ENCODE results near the gene IL15. TPM values are rescaled to one million over a fixed set of nuclear protein-coding genes. Genes with fewer than 3 reads are reported as not detected.

The IL15 gene
- total RNA-seq, 1 donor from 2014 or later: 0.98 TPM

GRCh38 chr4:141724646-141725045 is 88.3 kb downstream of the IL15 start:
- Mint-ChIP-seq H3K36me3 (ENCODE audit: insufficient read depth) (no peaks in the 10 kb centered on the region), H3K9me3 (ENCODE audit: low read depth) (no peaks in the 10 kb centered on the region), H3K27ac (no peak overlapping the region), H3K27me3 (no peaks in the 10 kb centered on the region), H3K4me3 (ENCODE audit: low read depth) (no peak overlapping the region), H3K4me1 (ENCODE audit: low read depth) (no peaks in the 10 kb centered on the region)
- DNase-seq (ENCODE audit: low spot score, unreplicated experiment): no peak
- no peak for TF ChIP-seq CTCF (IDR thresholded peaks at IDR 0.05; ENCODE audit: unreplicated experiment)

GRCh38 chr4:141727420-141727819 is 91.0 kb downstream of the IL15 start:
- no peak for TF ChIP-seq CTCF (IDR thresholded peaks at IDR 0.05; ENCODE audit: unreplicated experiment)
- Mint-ChIP-seq H3K27ac (no peak overlapping the region), H3K27me3 (no peaks in the 10 kb centered on the region), H3K4me3 (ENCODE audit: low read depth) (no peak overlapping the region), H3K9me3 (ENCODE audit: low read depth) (no peaks in the 10 kb centered on the region), H3K4me1 (ENCODE audit: low read depth) (peaks cover 3% of the 10 kb centered on the region), H3K36me3 (ENCODE audit: insufficient read depth) (no peaks in the 10 kb centered on the region)
- no peak for DNase-seq (ENCODE audit: low spot score, unreplicated experiment)

GRCh38 chr4:141730805-141731204 is 94.4 kb downstream of the IL15 start:
- DNase-seq (ENCODE audit: low spot score, unreplicated experiment): no peak
- Mint-ChIP-seq H3K4me3 (ENCODE audit: low read depth) (no peak overlapping the region), H3K9me3 (ENCODE audit: low read depth) (no peaks in the 10 kb centered on the region), H3K27me3 (no peaks in the 10 kb centered on the region), H3K36me3 (ENCODE audit: insufficient read depth) (no peaks in the 10 kb centered on the region), H3K27ac (no peak overlapping the region), H3K4me1 (ENCODE audit: low read depth) (peaks cover 3% of the 10 kb centered on the region)
- no peak for TF ChIP-seq CTCF (IDR thresholded peaks at IDR 0.05; ENCODE audit: unreplicated experiment)

- no peak overlapping the region for H3K27ac Mint-ChIP-seq
- no peak for DNase-seq (ENCODE audit: low spot score, unreplicated experiment)
- H3K4me1 Mint-ChIP-seq (ENCODE audit: low read depth): peaks cover 3% of the 10 kb centered on the region
- no peaks in the 10 kb centered on the region for H3K27me3 Mint-ChIP-seq
- H3K4me3 Mint-ChIP-seq (ENCODE audit: low read depth): no peak overlapping the region
- no peaks in the 10 kb centered on the region for H3K9me3 Mint-ChIP-seq (ENCODE audit: low read depth)
- TF ChIP-seq CTCF (IDR thresholded peaks at IDR 0.05; ENCODE audit: unreplicated experiment): no peak
- no peaks in the 10 kb centered on the region for H3K36me3 Mint-ChIP-seq (ENCODE audit: insufficient read depth)
Measured at GRCh38 chr4:141731481-141731880, 95.1 kb downstream of the IL15 start.

GRCh38 chr4:141739636-141740035 is 103.3 kb downstream of the IL15 start:
- no peak for DNase-seq (ENCODE audit: low spot score, unreplicated experiment)
- TF ChIP-seq CTCF (IDR thresholded peaks at IDR 0.05; ENCODE audit: unreplicated experiment): no peak
- Mint-ChIP-seq H3K27me3 (no peaks in the 10 kb centered on the region), H3K4me1 (ENCODE audit: low read depth) (no peaks in the 10 kb centered on the region), H3K4me3 (ENCODE audit: low read depth) (no peak overlapping the region), H3K9me3 (ENCODE audit: low read depth) (peaks cover 16% of the 10 kb centered on the region), H3K27ac (no peak overlapping the region), H3K36me3 (ENCODE audit: insufficient read depth) (no peaks in the 10 kb centered on the region)
